ENCODE results near the gene SUSD6. TPM values are rescaled to one million over a fixed set of nuclear protein-coding genes. Genes with fewer than 3 reads are reported as not detected.
A peak's percentile ranks its signal among the peaks of the same experiment; 100 is the strongest.

Gene SUSD6
- polyA plus RNA-seq, 2 of the 4 experiments (the other 2 are of a cell fraction): 4.3 to 7.0 TPM

GRCh38 chr14:69648480-69649451, 37.4 kb downstream of the SUSD6 start:
- Histone ChIP-seq H3K9me3 (no peaks in the 10 kb centered on the region), H3K27ac (peak overlapping the region; percentile 57 to 60), H3K4me1 (peaks cover 75% of the 10 kb centered on the region), H3K4me3 (no peak overlapping the region), H3K4me2 (peak overlapping the region; percentile 64)
- FAIRE-seq (no peak), ATAC-seq (peak; percentile 42 to 85; a peak in 3 of 6 replicates), DNase-seq (ENCODE audit: low read depth in 1 of 2, low spot score in 1 of 2) (peak; percentile 29 to 60)
- WGBS (ENCODE audit: missing lambda C conversion rate): 26% methylated on average over 6 of the region's 6 CpGs
- TF ChIP-seq POLR2A (IDR thresholded peaks at IDR 0.05; ENCODE audit: low read length): no peak
- TF ChIP-seq MAFK (IDR thresholded peaks at IDR 0.05; ENCODE audit: partially characterized antibody): peak; percentile 36
- ChIA-PET CTCF (interaction anchor here (0.6 to 2.4 kb wide), 7 partner anchors 9 to 88 kb away, joined by 3 to 12 read pairs (median 4); partner anchors contain the start of gene SUSD6), POLR2A (interaction anchor here (1.5 kb wide), 1 partner anchor 118 kb away, joined by 5 read pairs; the partner anchor contains the start of gene SRSF5)

GRCh38 chr14:69650948-69651369, 39.6 kb downstream of the SUSD6 start:
- ChIA-PET CTCF (no interaction called here), POLR2A (no interaction called here)
- peak overlapping the region; percentile 36 for H3K4me2 ChIP-seq
- FAIRE-seq: no peak
- H3K27ac ChIP-seq: peak overlapping the region; percentile 7 to 45; a peak in 2 of 6 replicates
- H3K4me3 ChIP-seq: no peak overlapping the region
- WGBS (ENCODE audit: missing lambda C conversion rate): 85% methylated on average over 3 of the region's 3 CpGs
- no peak for TF ChIP-seq ESRRA (IDR thresholded peaks at IDR 0.05; ENCODE audit: borderline replicate concordance, low read length)
- no peak for TF ChIP-seq MAFK (IDR thresholded peaks at IDR 0.05; ENCODE audit: partially characterized antibody)
- no peak for TF ChIP-seq HMGXB4 (CRISPR knock-in tag; IDR thresholded peaks at IDR 0.05; ENCODE audit: borderline replicate concordance)
- no peak for TF ChIP-seq ZSCAN20 (CRISPR knock-in tag; IDR thresholded peaks at IDR 0.05)
- TF ChIP-seq PHF8 (IDR thresholded peaks at IDR 0.05; ENCODE audit: borderline replicate concordance, low read depth): no peak
- no peak for TF ChIP-seq NR3C1 (IDR thresholded peaks at IDR 0.05)
- TF ChIP-seq POLR2AphosphoS2 (conservative IDR thresholded peaks at IDR 0.05; ENCODE audit: low read length): no peak
- no peak for TF ChIP-seq CHD4 (IDR thresholded peaks at IDR 0.05; ENCODE audit: borderline replicate concordance)
- H3K9me3 ChIP-seq: no peaks in the 10 kb centered on the region
- H3K4me1 ChIP-seq: peaks cover 80% of the 10 kb centered on the region
- no peak for DNase-seq (ENCODE audit: low read depth in 1 of 2, low spot score in 1 of 2)
- no peak; a peak in 1 of 6 replicates for ATAC-seq

GRCh38 chr14:69651664-69652063, 40.3 kb downstream of the SUSD6 start:
- peak overlapping the region in 1 of 2 experiments; percentile 45; a peak in 1 of 6 replicates for H3K27ac ChIP-seq
- no peak for DNase-seq (ENCODE audit: low read depth in 1 of 2, low spot score in 1 of 2)
- no peak for FAIRE-seq
- ChIA-PET POLR2A (no interaction called here), CTCF (interaction anchor here (1.1 kb wide), 1 partner anchor 48 kb away, joined by 3 read pairs; no protein-coding TSS in a partner anchor)
- 89% methylated on average over 1 of the region's 1 CpG for WGBS (ENCODE audit: missing lambda C conversion rate)
- H3K4me3 ChIP-seq: no peak overlapping the region
- H3K9me3 ChIP-seq: no peaks in the 10 kb centered on the region
- H3K4me2 ChIP-seq: peak overlapping the region; percentile 36
- TF ChIP-seq RARB (CRISPR knock-in tag; IDR thresholded peaks at IDR 0.05) (no peak), CTCF (IDR thresholded peaks at IDR 0.05) (no peak), ESRRA (IDR thresholded peaks at IDR 0.05; ENCODE audit: borderline replicate concordance, low read length) (no peak), HDAC2 (IDR thresholded peaks at IDR 0.05) (no peak), EHMT2 (IDR thresholded peaks at IDR 0.05; ENCODE audit: low read depth) (no peak), JUNB (IDR thresholded peaks at IDR 0.05) (no peak), HEYL (CRISPR knock-in tag; IDR thresholded peaks at IDR 0.05) (no peak), CHD4 (IDR thresholded peaks at IDR 0.05; ENCODE audit: borderline replicate concordance) (no peak), HOXA7 (CRISPR knock-in tag; IDR thresholded peaks at IDR 0.05) (no peak), HOXB5 (CRISPR knock-in tag; IDR thresholded peaks at IDR 0.05) (no peak), BHLHE40 (IDR thresholded peaks at IDR 0.05; ENCODE audit: low read depth, low read length) (no peak), EHF (CRISPR knock-in tag; IDR thresholded peaks at IDR 0.05) (no peak), CBX8 (IDR thresholded peaks at IDR 0.05) (no peak), ZSCAN20 (CRISPR knock-in tag; IDR thresholded peaks at IDR 0.05) (no peak), PBX3 (IDR thresholded peaks at IDR 0.05) (no peak), E2F6 (IDR thresholded peaks at IDR 0.05; ENCODE audit: borderline replicate concordance, low read depth) (no peak), RFX5 (IDR thresholded peaks at IDR 0.05) (no peak), EP300 (IDR thresholded peaks at IDR 0.05) (no peak), MAFK (IDR thresholded peaks at IDR 0.05; ENCODE audit: partially characterized antibody) (no peak)
- ATAC-seq: no peak
- peaks cover 86% of the 10 kb centered on the region for H3K4me1 ChIP-seq
